ENCODE measurements around the gene TMEM163. TPM values are rescaled to one million over a fixed set of nuclear protein-coding genes. Genes with fewer than 3 reads are reported as not detected.

The TMEM163 gene
- total RNA-seq (not detected), polyA plus RNA-seq (0.45 TPM)

DNA sequence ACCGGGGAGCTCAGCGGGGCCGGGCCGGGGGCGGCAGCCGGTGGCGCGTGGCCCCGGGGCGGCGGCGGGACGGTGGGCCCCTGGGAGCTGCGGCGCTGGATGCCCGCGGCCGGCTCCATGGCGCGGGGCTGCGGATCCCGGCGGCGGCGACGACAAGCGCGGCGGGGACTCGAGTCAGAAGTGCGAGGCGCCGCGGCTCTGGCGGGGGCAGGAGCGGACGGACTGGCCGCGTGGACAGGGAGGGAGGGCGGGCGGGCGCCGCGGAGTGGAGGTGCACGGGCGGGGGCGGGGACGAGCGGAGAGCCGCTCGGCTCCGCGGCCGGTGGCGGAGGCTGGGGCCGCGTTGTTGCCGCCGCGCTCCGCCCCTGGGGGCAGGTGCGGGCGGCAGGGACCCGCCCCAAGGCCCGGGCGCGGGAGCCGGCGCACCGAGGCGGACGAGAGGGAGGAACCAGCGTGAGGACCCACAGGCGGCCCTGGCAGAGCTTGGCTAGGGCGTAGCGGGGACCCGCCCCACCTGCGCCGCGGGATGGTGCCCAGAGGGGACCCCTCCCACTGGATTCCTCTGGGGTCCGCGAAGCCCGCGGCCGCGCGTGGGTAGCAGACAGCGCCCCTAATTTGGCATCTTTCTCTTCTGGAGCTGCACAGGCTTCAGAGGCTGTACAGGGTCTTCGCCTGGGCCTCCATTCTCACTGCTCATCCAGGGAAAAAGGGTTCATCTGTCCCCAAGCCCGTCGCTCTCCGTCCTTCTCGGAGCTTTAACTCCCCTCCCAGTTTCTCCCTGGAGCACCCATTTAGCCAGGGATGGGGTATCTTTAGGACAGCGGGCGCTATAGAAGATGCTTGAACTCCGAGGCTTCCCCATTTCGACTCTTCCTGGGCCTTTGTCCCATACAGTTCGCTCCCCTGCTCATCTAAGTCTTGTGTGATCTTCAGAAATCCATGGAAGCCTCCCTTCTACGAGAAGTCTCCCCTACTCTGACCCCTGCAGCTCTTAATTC, at the start of gene TMEM163:
Gene TMEM163, minus strand, starts transcription at position 184 of the 998 bp plus-strand sequence.
- Histone ChIP-seq H3K4me1 (ENCODE audit: insufficient read depth, low read length) (peaks cover 8% of the 10 kb centered on the region), H3K36me3 (ENCODE audit: insufficient read depth, low read length) (no peaks in the 10 kb centered on the region), H3K9me3 (ENCODE audit: low read length) (no peaks in the 10 kb centered on the region), H3K4me3 (ENCODE audit: low read length) (peak within 1 kb of the TSS; percentile 14), H3K27ac (ENCODE audit: low read depth, low read length) (no peak within 1 kb of the TSS), H3K27me3 (ENCODE audit: insufficient read depth, low read length, poor library complexity, severe bottlenecking) (peaks cover 33% of the 10 kb centered on the region)
- POLR2A ChIA-PET, result interaction anchor here (1.1 kb wide), 1 partner anchor 50 kb away, joined by 3 read pairs; no protein-coding TSS in a partner anchor
- H3K4me3 Mint-ChIP-seq, result peak within 1 kb of the TSS; percentile 69 to 91 (median 81)
- no peaks in the 10 kb centered on the region for H3K36me3 Mint-ChIP-seq
- H3K27me3 Mint-ChIP-seq, result peaks cover 32 to 73% of the 10 kb centered on the region in 2 donors
- peak in 3 of 5 donors; percentile 17 to 24 (median 23) for DNase-seq
- CTCF ChIA-PET, result interaction anchor here (1.0 kb wide), 1 partner anchor 19 kb away, joined by 3 read pairs; no protein-coding TSS in a partner anchor
- H3K4me1 Mint-ChIP-seq, result peaks cover 12 to 30% (median 22%) of the 10 kb centered on the region in 3 donors
- no peaks in the 10 kb centered on the region for H3K9me3 Mint-ChIP-seq
- peak within 1 kb of the TSS in 3 of 8 donors; percentile 3 to 36 (median 15) for H3K27ac Mint-ChIP-seq

DNA sequence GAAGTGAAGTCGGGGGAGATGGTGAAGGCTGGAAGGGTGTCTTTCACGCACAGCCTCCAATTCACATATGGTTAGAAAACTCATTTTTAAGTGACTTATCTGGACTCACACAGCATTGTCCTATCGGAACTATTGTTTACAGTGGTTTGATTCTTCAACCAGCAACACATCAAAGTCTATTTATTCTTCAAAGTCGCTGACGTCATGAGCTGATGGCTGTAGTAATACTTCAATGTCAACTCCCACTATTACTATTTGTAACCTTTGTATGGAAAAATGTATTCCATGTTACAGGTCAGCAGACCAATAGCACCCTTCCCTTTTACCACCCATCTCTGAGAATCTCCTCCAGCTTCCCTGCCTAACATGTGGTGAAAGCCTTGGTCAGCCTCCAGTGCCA, 47.8 kb upstream of the TMEM163 start:
- Mint-ChIP-seq H3K36me3 (no peaks in the 10 kb centered on the region), H3K4me1 (no peaks in the 10 kb centered on the region), H3K27me3 (peaks cover 10 to 32% of the 10 kb centered on the region in 2 donors), H3K9me3 (no peaks in the 10 kb centered on the region), H3K27ac (no peak overlapping the region), H3K4me3 (no peak overlapping the region)
- Histone ChIP-seq H3K4me3 (ENCODE audit: low read length) (no peak overlapping the region), H3K27ac (ENCODE audit: low read depth, low read length) (no peak overlapping the region), H3K36me3 (ENCODE audit: insufficient read depth, low read length) (no peaks in the 10 kb centered on the region), H3K9me3 (ENCODE audit: low read length) (no peaks in the 10 kb centered on the region), H3K27me3 (ENCODE audit: insufficient read depth, low read length, poor library complexity, severe bottlenecking) (no peaks in the 10 kb centered on the region), H3K4me1 (ENCODE audit: insufficient read depth, low read length) (no peaks in the 10 kb centered on the region)
- POLR2A ChIA-PET, result no interaction called here
- CTCF ChIA-PET, result no interaction called here
- no peak for DNase-seq

DNA sequence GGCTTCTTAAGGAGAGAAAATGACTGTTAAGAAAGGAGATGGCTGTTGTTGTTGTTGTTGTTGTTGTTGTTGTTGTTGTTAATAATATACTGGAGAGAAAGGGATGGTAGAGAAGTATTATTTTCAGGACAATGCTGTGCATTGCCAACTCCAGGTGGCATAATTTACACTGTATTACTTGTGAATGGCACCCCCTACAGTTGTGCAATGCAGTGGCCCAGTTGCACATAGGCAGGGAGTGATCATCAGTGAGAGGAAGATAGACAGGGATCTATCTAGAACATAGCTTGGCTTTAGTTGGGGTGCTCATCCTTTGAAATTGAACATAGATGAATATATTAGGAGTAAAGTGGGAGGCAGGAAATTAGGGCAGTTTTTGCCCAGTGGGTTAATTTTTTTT, 47.2 kb upstream of the TMEM163 start:
- Histone ChIP-seq H3K27ac (ENCODE audit: low read depth, low read length) (no peak overlapping the region), H3K4me1 (ENCODE audit: insufficient read depth, low read length) (no peaks in the 10 kb centered on the region), H3K9me3 (ENCODE audit: low read length) (no peaks in the 10 kb centered on the region), H3K36me3 (ENCODE audit: insufficient read depth, low read length) (no peaks in the 10 kb centered on the region), H3K4me3 (ENCODE audit: low read length) (no peak overlapping the region), H3K27me3 (ENCODE audit: insufficient read depth, low read length, poor library complexity, severe bottlenecking) (no peaks in the 10 kb centered on the region)
- no peaks in the 10 kb centered on the region for H3K36me3 Mint-ChIP-seq
- no peaks in the 10 kb centered on the region for H3K4me1 Mint-ChIP-seq
- no peak overlapping the region for H3K4me3 Mint-ChIP-seq
- DNase-seq, result no peak
- peaks cover 10 to 37% of the 10 kb centered on the region in 2 donors for H3K27me3 Mint-ChIP-seq
- ChIA-PET POLR2A (no interaction called here), CTCF (no interaction called here)
- H3K9me3 Mint-ChIP-seq, result no peaks in the 10 kb centered on the region
- H3K27ac Mint-ChIP-seq, result no peak overlapping the region

DNA sequence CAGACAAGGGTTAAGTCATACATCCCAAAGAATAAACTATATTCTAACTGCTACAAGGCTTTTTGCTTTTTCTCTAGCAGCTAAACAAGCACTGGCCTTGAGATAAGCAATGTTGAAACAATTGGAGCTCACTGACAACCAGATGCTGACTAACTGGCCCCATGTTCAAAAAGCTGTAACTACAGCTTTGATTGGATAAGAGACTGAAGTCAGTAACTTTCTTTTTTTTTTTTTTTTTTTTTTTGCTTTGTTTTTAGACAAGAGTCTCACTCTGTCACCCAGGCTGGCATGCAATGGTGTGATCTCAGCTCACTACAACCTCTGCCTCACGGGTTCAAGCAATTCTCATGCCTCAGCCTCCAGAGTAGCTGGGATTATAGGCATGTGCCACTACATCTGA, 45.4 kb upstream of the TMEM163 start:
- ChIA-PET CTCF (no interaction called here), POLR2A (no interaction called here)
- Histone ChIP-seq H3K27me3 (ENCODE audit: insufficient read depth, low read length, poor library complexity, severe bottlenecking) (no peaks in the 10 kb centered on the region), H3K4me3 (ENCODE audit: low read length) (no peak overlapping the region), H3K4me1 (ENCODE audit: insufficient read depth, low read length) (no peaks in the 10 kb centered on the region), H3K27ac (ENCODE audit: low read depth, low read length) (no peak overlapping the region), H3K9me3 (ENCODE audit: low read length) (no peaks in the 10 kb centered on the region), H3K36me3 (ENCODE audit: insufficient read depth, low read length) (no peaks in the 10 kb centered on the region)
- Mint-ChIP-seq H3K27ac (no peak overlapping the region), H3K9me3 (no peaks in the 10 kb centered on the region), H3K27me3 (peaks cover 13 to 41% of the 10 kb centered on the region in 2 donors), H3K36me3 (no peaks in the 10 kb centered on the region), H3K4me1 (no peaks in the 10 kb centered on the region), H3K4me3 (no peak overlapping the region)
- DNase-seq, result no peak

DNA sequence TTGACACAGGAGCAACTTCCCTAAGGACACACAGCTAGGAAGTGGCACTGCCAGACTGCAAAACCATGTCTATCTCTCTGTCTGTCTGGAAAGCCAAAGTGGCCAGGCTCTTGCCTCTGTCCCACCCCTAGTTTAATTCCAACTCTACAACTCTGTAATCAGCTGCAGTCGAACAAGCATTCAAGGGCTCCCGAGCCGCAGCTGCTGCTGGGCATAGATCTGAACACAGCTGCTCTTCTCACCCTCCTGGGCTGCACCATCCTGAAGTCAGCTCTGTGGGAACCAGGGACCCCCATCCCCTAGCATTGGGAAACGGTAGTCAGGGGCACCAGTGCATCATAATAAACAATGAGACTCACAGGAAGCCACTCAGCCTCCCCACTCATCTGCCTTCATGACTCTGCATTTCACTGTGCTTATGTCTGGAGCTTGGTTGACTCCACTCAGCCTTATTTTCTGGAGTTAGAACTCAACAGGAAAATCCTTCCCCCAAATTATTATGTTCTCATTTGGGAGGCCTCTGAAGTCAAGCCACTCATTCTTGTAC, 44.4 kb upstream of the TMEM163 start:
- Histone ChIP-seq H3K36me3 (ENCODE audit: insufficient read depth, low read length) (no peaks in the 10 kb centered on the region), H3K27me3 (ENCODE audit: insufficient read depth, low read length, poor library complexity, severe bottlenecking) (no peaks in the 10 kb centered on the region), H3K4me3 (ENCODE audit: low read length) (no peak overlapping the region), H3K9me3 (ENCODE audit: low read length) (no peaks in the 10 kb centered on the region), H3K27ac (ENCODE audit: low read depth, low read length) (no peak overlapping the region), H3K4me1 (ENCODE audit: insufficient read depth, low read length) (no peaks in the 10 kb centered on the region)
- H3K4me1 Mint-ChIP-seq, result no peaks in the 10 kb centered on the region
- no peak for DNase-seq
- POLR2A ChIA-PET, result no interaction called here
- H3K4me3 Mint-ChIP-seq, result no peak overlapping the region
- H3K27me3 Mint-ChIP-seq, result peaks cover 13 to 48% of the 10 kb centered on the region in 2 donors
- peak overlapping the region in 1 of 8 donors; percentile 67 for H3K27ac Mint-ChIP-seq
- H3K9me3 Mint-ChIP-seq, result peaks cover 0 to 3% (median 0%) of the 10 kb centered on the region in 5 donors
- CTCF ChIA-PET, result no interaction called here
- H3K36me3 Mint-ChIP-seq, result no peaks in the 10 kb centered on the region

DNA sequence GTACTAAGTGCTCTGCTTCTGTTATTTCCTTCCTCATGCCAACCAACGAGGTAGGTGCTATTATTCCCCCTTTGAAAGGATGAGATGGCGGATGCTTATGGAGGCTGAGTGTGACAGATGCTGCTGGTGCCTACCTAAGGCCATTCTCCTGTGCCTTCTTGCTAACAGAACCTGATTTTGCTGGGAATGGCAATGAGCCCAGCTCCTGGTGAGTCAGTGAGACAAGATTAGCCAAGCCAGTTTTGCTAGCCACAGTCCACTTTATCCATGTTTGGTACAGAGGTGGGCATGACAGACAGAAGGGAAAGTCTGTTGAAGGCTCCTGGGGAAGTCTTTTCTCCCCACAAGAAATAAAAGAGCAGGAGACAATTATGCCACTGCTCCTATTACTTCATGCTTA, 43.7 kb upstream of the TMEM163 start:
- Mint-ChIP-seq H3K36me3 (no peaks in the 10 kb centered on the region), H3K27me3 (peaks cover 13 to 55% of the 10 kb centered on the region in 2 donors)

DNA sequence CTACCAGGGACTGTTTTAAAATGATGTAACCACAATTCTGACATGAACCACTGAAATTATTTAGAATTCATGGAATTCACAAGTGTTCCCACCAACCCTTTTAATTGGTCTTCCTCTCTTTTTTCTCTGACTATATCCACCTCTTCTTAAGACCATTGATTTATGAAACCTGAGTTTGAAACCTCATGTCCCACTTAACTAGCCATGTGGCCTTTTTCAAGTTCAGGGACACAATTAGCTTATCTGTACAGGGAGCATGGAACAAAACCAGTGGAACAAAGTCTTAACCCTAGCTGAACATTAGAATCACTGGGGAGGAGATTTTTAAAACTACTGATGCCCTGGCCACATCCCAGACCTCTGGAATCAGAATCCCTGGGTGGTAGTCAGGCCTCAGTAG, 41.6 kb upstream of the TMEM163 start:
- H3K4me1 Mint-ChIP-seq, result no peaks in the 10 kb centered on the region
- POLR2A ChIA-PET, result no interaction called here

More for the DNA sequence above, 43.7 kb upstream of the TMEM163 start:
- no peak overlapping the region for H3K4me3 ChIP-seq (ENCODE audit: low read length)
- Mint-ChIP-seq H3K27ac (no peak overlapping the region), H3K4me1 (no peaks in the 10 kb centered on the region), H3K4me3 (no peak overlapping the region), H3K9me3 (peaks cover 0 to 6% (median 0%) of the 10 kb centered on the region in 5 donors)
- no peaks in the 10 kb centered on the region for H3K36me3 ChIP-seq (ENCODE audit: insufficient read depth, low read length)
- H3K4me1 ChIP-seq (ENCODE audit: insufficient read depth, low read length), result no peaks in the 10 kb centered on the region
- no peaks in the 10 kb centered on the region for H3K27me3 ChIP-seq (ENCODE audit: insufficient read depth, low read length, poor library complexity, severe bottlenecking)
- ChIA-PET POLR2A (no interaction called here), CTCF (no interaction called here)
- DNase-seq, result no peak
- no peaks in the 10 kb centered on the region for H3K9me3 ChIP-seq (ENCODE audit: low read length)
- no peak overlapping the region for H3K27ac ChIP-seq (ENCODE audit: low read depth, low read length)

DNA sequence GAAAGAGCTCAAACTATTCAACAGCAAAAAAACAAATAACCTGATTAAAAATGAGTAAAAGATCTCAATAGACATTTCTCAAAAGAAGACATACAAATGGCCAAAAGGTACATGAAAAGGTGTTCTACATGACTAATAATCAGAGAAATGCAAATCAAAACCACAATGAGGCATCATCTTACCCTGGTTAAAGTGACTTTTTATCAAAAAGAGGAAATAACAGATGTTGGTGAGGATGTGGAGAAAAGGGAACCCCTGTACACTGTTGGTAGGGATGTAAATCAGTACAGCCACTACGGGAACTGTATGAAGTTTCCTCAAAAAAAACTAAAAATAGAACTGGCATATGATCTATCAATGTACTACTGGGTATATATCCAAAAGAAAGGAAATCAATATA, 39.8 kb upstream of the TMEM163 start:
- H3K27ac ChIP-seq (ENCODE audit: low read depth, low read length), result no peak overlapping the region
- H3K4me1 ChIP-seq (ENCODE audit: insufficient read depth, low read length), result no peaks in the 10 kb centered on the region
- no peaks in the 10 kb centered on the region for H3K9me3 ChIP-seq (ENCODE audit: low read length)
- H3K36me3 Mint-ChIP-seq, result peaks cover 0 to 8% (median 0%) of the 10 kb centered on the region in 3 donors
- H3K27me3 Mint-ChIP-seq, result peaks cover 21 to 71% of the 10 kb centered on the region in 2 donors
- H3K4me3 ChIP-seq (ENCODE audit: low read length), result no peak overlapping the region
- H3K9me3 Mint-ChIP-seq, result peaks cover 0 to 17% (median 5%) of the 10 kb centered on the region in 5 donors
- POLR2A ChIA-PET, result no interaction called here
- H3K27me3 ChIP-seq (ENCODE audit: insufficient read depth, low read length, poor library complexity, severe bottlenecking), result no peaks in the 10 kb centered on the region
- H3K27ac Mint-ChIP-seq, result no peak overlapping the region
- no peaks in the 10 kb centered on the region for H3K36me3 ChIP-seq (ENCODE audit: insufficient read depth, low read length)
- no peak overlapping the region for H3K4me3 Mint-ChIP-seq
- H3K4me1 Mint-ChIP-seq, result no peaks in the 10 kb centered on the region
- CTCF ChIA-PET, result no interaction called here
- DNase-seq, result no peak

More for the DNA sequence above, 41.6 kb upstream of the TMEM163 start:
- no peak overlapping the region for H3K4me3 ChIP-seq (ENCODE audit: low read length)
- no peaks in the 10 kb centered on the region for H3K36me3 ChIP-seq (ENCODE audit: insufficient read depth, low read length)
- CTCF ChIA-PET, result no interaction called here
- Mint-ChIP-seq H3K9me3 (peaks cover 0 to 15% (median 4%) of the 10 kb centered on the region in 5 donors), H3K36me3 (peaks cover 0 to 8% (median 0%) of the 10 kb centered on the region in 3 donors), H3K27me3 (peaks cover 15 to 54% of the 10 kb centered on the region in 2 donors), H3K4me3 (no peak overlapping the region), H3K27ac (no peak overlapping the region)
- no peaks in the 10 kb centered on the region for H3K4me1 ChIP-seq (ENCODE audit: insufficient read depth, low read length)
- H3K27me3 ChIP-seq (ENCODE audit: insufficient read depth, low read length, poor library complexity, severe bottlenecking), result no peaks in the 10 kb centered on the region
- no peak for DNase-seq
- H3K27ac ChIP-seq (ENCODE audit: low read depth, low read length), result no peak overlapping the region
- no peaks in the 10 kb centered on the region for H3K9me3 ChIP-seq (ENCODE audit: low read length)
